SK-N-SH treated with all-trans-retinoic acid at 6 μM for 48 hours (cell line): ENCODE results near the gene MSMO1.
A peak's percentile ranks its signal among the peaks of the same experiment; 100 is the strongest.
"Not testable (repeated sequence)": the region's sequence is repeated elsewhere in the genome, so short reads cannot be mapped to it uniquely, and the experiment has no call there.

ENCODE experiments used
- ATAC-seq: fragments of 200-7000 bp; cut with Tn5 transposase; 3 replicates; pipeline ENCODE4 v1.9.1; 2020; ENCODE audit warnings: mild to moderate bottlenecking, moderate library complexity
- ARNTL ChIP-seq: fragments of 450-650 bp; formaldehyde crosslinking; IDR thresholded peaks from 2 replicates; pipeline ENCODE4 v1.5.0; 2020; ENCODE audit warnings: low read depth, mild to moderate bottlenecking, moderate library complexity, borderline replicate concordance
- BACH2 ChIP-seq: fragments of 250-450 bp; sonication (Bioruptor Pico); IDR thresholded peaks from 2 replicates; pipeline ENCODE4 v1.9.0; 2021; ENCODE audit warnings: mild to moderate bottlenecking, borderline replicate concordance
- CSDC2 ChIP-seq: fragments of 250-450 bp; sonication (Bioruptor Pico); IDR thresholded peaks from 2 replicates; pipeline ENCODE4 v1.5.0; 2020; ENCODE audit warnings: mild to moderate bottlenecking, moderate library complexity
- ESRRG ChIP-seq: fragments of 250-450 bp; sonication (Bioruptor Pico); IDR thresholded peaks from 2 replicates; pipeline ENCODE4 v1.6.1; 2021; ENCODE audit warnings: mild to moderate bottlenecking
- ISL1 ChIP-seq: fragments of 250-450 bp; sonication (Bioruptor Pico); IDR thresholded peaks from 2 replicates; pipeline ENCODE4 v2.1.2; 2022; ENCODE audit warnings: mild to moderate bottlenecking, moderate library complexity
- OSR1 ChIP-seq: fragments of 250-450 bp; sonication (Bioruptor Pico); IDR thresholded peaks from 2 replicates; pipeline ENCODE4 v1.8.0; 2022; ENCODE audit warnings: moderate library complexity, mild to moderate bottlenecking, inconsistent platforms
- PATZ1 ChIP-seq: fragments of 250-450 bp; sonication (Bioruptor Pico); IDR thresholded peaks from 2 replicates; pipeline ENCODE4 v1.8.0; 2020; ENCODE audit warnings: mild to moderate bottlenecking, moderate library complexity, borderline replicate concordance
- PPARA ChIP-seq: fragments of 250-450 bp; sonication (Bioruptor Pico); IDR thresholded peaks from 2 replicates; pipeline ENCODE4 v1.5.0; 2020; ENCODE audit warnings: mild to moderate bottlenecking, borderline replicate concordance
- TOX ChIP-seq: fragments of 250-450 bp; sonication (Bioruptor Pico); IDR thresholded peaks from 2 replicates; pipeline ENCODE4 v1.8.0; 2021; ENCODE audit warnings: mild to moderate bottlenecking, moderate library complexity, borderline replicate concordance
- TSHZ2 ChIP-seq: fragments of 250-450 bp; sonication (Bioruptor Pico); IDR thresholded peaks from 2 replicates; pipeline ENCODE4 v1.5.0; 2020; ENCODE audit warnings: mild to moderate bottlenecking, moderate library complexity
- ZC3H10 ChIP-seq: fragments of 250-450 bp; sonication (Bioruptor Pico); IDR thresholded peaks from 2 replicates; pipeline ENCODE4 v1.5.1; 2021; ENCODE audit warnings: mild to moderate bottlenecking, moderate library complexity
- ZFP3 ChIP-seq: fragments of 250-450 bp; sonication (Bioruptor Pico); IDR thresholded peaks from 2 replicates; pipeline ENCODE4 v1.5.0; 2020; ENCODE audit warnings: mild to moderate bottlenecking, moderate library complexity
- ZFP30 ChIP-seq: fragments of 450-650 bp; formaldehyde crosslinking; IDR thresholded peaks from 2 replicates; pipeline ENCODE4 v1.5.0; 2022; ENCODE audit warnings: mild to moderate bottlenecking, moderate library complexity
- ZNF565 ChIP-seq: fragments of 450-650 bp; formaldehyde crosslinking; conservative IDR thresholded peaks from 2 replicates; pipeline ENCODE4 v1.5.0; 2020; ENCODE audit warnings: low read depth, mild to moderate bottlenecking, moderate library complexity
- ZNF70 ChIP-seq: fragments of 450-650 bp; formaldehyde crosslinking; IDR thresholded peaks from 2 replicates; pipeline ENCODE4 v1.5.0; 2020; ENCODE audit warnings: mild to moderate bottlenecking, moderate library complexity
- ZNF8 ChIP-seq: fragments of 450-650 bp; formaldehyde crosslinking; IDR thresholded peaks from 2 replicates; pipeline ENCODE4 v1.5.0; 2020; ENCODE audit warnings: mild to moderate bottlenecking, moderate library complexity
- TF ChIP-seq, protein P1 (sequence below): fragments of 250-450 bp; sonication (Bioruptor Pico); IDR thresholded peaks from 2 replicates; pipeline ENCODE4 v1.8.0; 2021; ENCODE audit warnings: low read depth, mild to moderate bottlenecking, moderate library complexity, borderline replicate concordance
- TF ChIP-seq, protein P2 (sequence below): fragments of 250-450 bp; sonication (Bioruptor Pico); IDR thresholded peaks from 2 replicates; pipeline ENCODE4 v1.5.1; 2020; ENCODE audit warnings: low read depth, mild to moderate bottlenecking, moderate library complexity

Gene MSMO1

DNA sequence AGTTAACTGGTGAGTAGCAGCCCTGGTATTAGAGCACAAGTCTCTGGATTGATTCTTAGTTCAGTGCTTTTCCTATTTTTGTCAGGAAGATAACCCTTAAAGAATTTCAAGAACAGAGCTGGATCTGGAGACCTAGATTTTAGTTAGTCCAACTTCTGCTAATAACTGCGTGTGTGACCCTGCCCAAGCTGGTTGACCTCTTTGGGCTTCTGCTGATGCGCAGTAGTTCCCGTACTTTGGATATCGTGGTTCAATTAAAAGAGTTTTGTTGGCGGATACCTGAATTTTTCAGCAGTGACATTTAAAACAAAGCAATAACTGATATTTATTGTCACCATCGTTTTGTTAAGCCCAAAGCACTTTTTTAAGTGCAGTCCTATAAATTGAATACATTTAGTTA is 9.3 kb downstream of the MSMO1 start (continued):
- TF ChIP-seq TSHZ2 (CRISPR knock-in tag) (no peak), ESRRG (CRISPR knock-in tag) (no peak), TOX (no peak), PPARA (CRISPR knock-in tag) (no peak), ZNF70 (no peak), PATZ1 (CRISPR knock-in tag) (no peak)

DNA sequence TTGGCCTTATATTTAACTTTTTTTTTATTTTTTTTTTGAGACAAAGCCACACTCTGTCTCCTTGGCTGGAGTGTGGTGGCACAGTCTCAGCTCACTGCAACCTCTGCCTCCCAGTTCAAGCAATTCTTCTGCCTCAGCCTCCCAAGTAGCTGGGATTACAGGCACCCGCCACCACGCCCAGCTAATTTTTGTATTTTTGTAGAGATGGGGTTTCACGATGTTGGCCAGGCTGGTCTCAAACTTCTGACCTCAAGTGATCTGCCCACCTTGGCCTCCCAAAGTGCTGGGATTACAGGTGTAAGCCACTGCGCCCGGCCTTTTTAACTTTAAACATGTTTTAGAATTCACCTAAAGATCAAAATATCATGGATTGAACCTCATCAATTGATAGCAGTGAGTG is 14.9 kb downstream of the MSMO1 start:
- not testable (repeated sequence) for ATAC-seq

- TF ChIP-seq PATZ1 (CRISPR knock-in tag): no peak
- no peak for TF ChIP-seq BACH2 (CRISPR knock-in tag)
- TF ChIP-seq, protein P1, sequence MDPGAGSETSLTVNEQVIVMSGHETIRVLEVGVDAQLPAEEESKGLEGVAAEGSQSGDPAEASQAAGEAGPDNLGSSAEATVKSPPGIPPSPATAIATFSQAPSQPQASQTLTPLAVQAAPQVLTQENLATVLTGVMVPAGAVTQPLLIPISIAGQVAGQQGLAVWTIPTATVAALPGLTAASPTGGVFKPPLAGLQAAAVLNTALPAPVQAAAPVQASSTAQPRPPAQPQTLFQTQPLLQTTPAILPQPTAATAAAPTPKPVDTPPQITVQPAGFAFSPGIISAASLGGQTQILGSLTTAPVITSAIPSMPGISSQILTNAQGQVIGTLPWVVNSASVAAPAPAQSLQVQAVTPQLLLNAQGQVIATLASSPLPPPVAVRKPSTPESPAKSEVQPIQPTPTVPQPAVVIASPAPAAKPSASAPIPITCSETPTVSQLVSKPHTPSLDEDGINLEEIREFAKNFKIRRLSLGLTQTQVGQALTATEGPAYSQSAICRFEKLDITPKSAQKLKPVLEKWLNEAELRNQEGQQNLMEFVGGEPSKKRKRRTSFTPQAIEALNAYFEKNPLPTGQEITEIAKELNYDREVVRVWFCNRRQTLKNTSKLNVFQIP: no peak
- TF ChIP-seq PPARA (CRISPR knock-in tag): no peak
- TF ChIP-seq ISL1 (CRISPR knock-in tag): no peak
- TF ChIP-seq ARNTL (CRISPR knock-in tag): no peak
- TF ChIP-seq ZFP3 (CRISPR knock-in tag): no peak
- no peak for TF ChIP-seq ZNF70
- no peak for TF ChIP-seq CSDC2 (CRISPR knock-in tag)
- TF ChIP-seq, protein P2, sequence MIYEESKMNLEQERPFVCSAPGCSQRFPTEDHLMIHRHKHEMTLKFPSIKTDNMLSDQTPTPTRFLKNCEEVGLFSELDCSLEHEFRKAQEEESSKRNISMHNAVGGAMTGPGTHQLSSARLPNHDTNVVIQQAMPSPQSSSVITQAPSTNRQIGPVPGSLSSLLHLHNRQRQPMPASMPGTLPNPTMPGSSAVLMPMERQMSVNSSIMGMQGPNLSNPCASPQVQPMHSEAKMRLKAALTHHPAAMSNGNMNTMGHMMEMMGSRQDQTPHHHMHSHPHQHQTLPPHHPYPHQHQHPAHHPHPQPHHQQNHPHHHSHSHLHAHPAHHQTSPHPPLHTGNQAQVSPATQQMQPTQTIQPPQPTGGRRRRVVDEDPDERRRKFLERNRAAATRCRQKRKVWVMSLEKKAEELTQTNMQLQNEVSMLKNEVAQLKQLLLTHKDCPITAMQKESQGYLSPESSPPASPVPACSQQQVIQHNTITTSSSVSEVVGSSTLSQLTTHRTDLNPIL: no peak
- no peak for TF ChIP-seq ZNF565 (CRISPR knock-in tag)
- TF ChIP-seq ZFP30 (CRISPR knock-in tag): no peak
- no peak for TF ChIP-seq ZC3H10
- no peak for TF ChIP-seq ZNF8 (CRISPR knock-in tag)
- no peak for TF ChIP-seq OSR1 (CRISPR knock-in tag)
- ATAC-seq: peak; percentile 52
These were observed 16.1 kb downstream of the MSMO1 start for GRCh38 chr4:165343353-165344191.
